HepG2 (cell line): ENCODE measurements around the gene FGF14. TPM values are rescaled to one million over a fixed set of nuclear protein-coding genes. Genes with fewer than 3 reads are reported as not detected.

Experiments used
- CENPT ChIP-seq: sonication (generic); formaldehyde crosslinking; IDR thresholded peaks from 2 replicates; pipeline ENCODE4 v1.8.0; 2022; ENCODE audit warnings: low read depth, mild to moderate bottlenecking, moderate library complexity, missing genetic modification reagents
- ELF4 ChIP-seq: sonication (generic); formaldehyde crosslinking; IDR thresholded peaks from 2 replicates; pipeline ENCODE4 v1.5.0; 2020; ENCODE audit warnings: missing genetic modification reagents, mild to moderate bottlenecking, moderate library complexity, borderline replicate concordance
- JUN ChIP-seq: sonication (generic); formaldehyde crosslinking; IDR thresholded peaks from 2 replicates; pipeline ENCODE4 v1.4.0; 2020; ENCODE audit warnings: mild to moderate bottlenecking, missing genetic modification reagents
- LCORL ChIP-seq, 2 experiments: fragments of 450-650 bp in 1 of 2; sonication (generic) in 1 of 2; formaldehyde crosslinking in 1 of 2; IDR thresholded peaks; 2 replicates each; pipeline versions ENCODE4 v1.5.0 to v1.6.1; 2017 to 2020; ENCODE audit warnings: antibody characterized with exemption in 1 of 2, missing genetic modification reagents in 1 of 2
- MXD4 ChIP-seq: IDR thresholded peaks from 2 replicates; pipeline ENCODE4 v1.6.1; 2016; ENCODE audit warnings: mild to moderate bottlenecking, missing biosample characterization, missing genetic modification reagents
- NKX3-1 ChIP-seq: sonication (generic); formaldehyde crosslinking; IDR thresholded peaks from 2 replicates; pipeline ENCODE4 v1.5.0; 2020; ENCODE audit warnings: missing genetic modification reagents
- PRDM4 ChIP-seq: sonication (generic); formaldehyde crosslinking; IDR thresholded peaks from 2 replicates; pipeline ENCODE4 v1.9.0; 2021; ENCODE audit warnings: missing genetic modification reagents, borderline replicate concordance
- RBAK ChIP-seq: sonication (generic); formaldehyde crosslinking; IDR thresholded peaks from 2 replicates; pipeline ENCODE4 v1.5.1; 2020; ENCODE audit warnings: mild to moderate bottlenecking, missing genetic modification reagents
- ZC3H4 ChIP-seq: sonication (generic); formaldehyde crosslinking; IDR thresholded peaks from 2 replicates; pipeline ENCODE4 v1.4.0; 2020; ENCODE audit warnings: missing genetic modification reagents, borderline replicate concordance
- ZNF264 ChIP-seq: sonication (generic); formaldehyde crosslinking; IDR thresholded peaks from 2 replicates; pipeline ENCODE4 v1.4.0; 2020; ENCODE audit warnings: missing genetic modification reagents
- ZNF839 ChIP-seq: sonication (generic); formaldehyde crosslinking; IDR thresholded peaks from 2 replicates; pipeline ENCODE4 v1.4.0; 2020; ENCODE audit warnings: missing genetic modification reagents, mild to moderate bottlenecking, borderline replicate concordance
- polyA plus RNA-seq, 8 experiments: library from polyadenylated mRNA; depleted of rRNA in 3 of 8; stranded (reverse) in 7 of 8; unstranded in 1 of 8; fragments of >200 nt; fragmentation: Illumina TruSeq in 4 of 8; extraction: Trizol in 4 of 8; gene quantifications; 2 replicates each; pipeline versions ENCODE4 v1.2.1 to v1.2.3, GENCODE V29; 2011 to 2016; ENCODE audit warnings: low read depth in 4 of 8, missing spikeins in 1 of 8, mixed read lengths in 1 of 8; ENCODE audit not compliant: insufficient read depth in 1 of 8
- total RNA-seq, 5 experiments: library from RNA; depleted of rRNA; stranded (reverse); fragments of >200 nt; fragmentation: Illumina TruSeq; extraction: Trizol; gene quantifications; 2 replicates each; pipeline ENCODE4 v1.2.3, GENCODE V29; 2016; ENCODE audit warnings: low read depth in 1 of 5
- TF ChIP-seq, protein P1 (sequence below), 2 experiments: fragments of 450-650 bp in 1 of 2; sonication (generic) in 1 of 2; formaldehyde crosslinking in 1 of 2; IDR thresholded peaks; 2 replicates each; pipeline versions ENCODE4 v1.6.1 to v1.8.0; 2016 to 2022; ENCODE audit warnings: antibody characterized with exemption in 1 of 2, mild to moderate bottlenecking in 1 of 2, missing genetic modification reagents in 1 of 2
- TF ChIP-seq, protein P2 (sequence below): sonication (generic); formaldehyde crosslinking; IDR thresholded peaks from 2 replicates; pipeline ENCODE4 v1.5.0; 2020; ENCODE audit warnings: missing genetic modification reagents

Gene FGF14
- total and polyA plus RNA-seq, 2 of the 13 experiments (the other 11 are each of a cell fraction or from before 2014, with no cell fraction given): not detected

GRCh38 chr13:101892296-101892695 is 509.6 kb downstream of the FGF14 start (continued):
- TF ChIP-seq, protein P1, sequence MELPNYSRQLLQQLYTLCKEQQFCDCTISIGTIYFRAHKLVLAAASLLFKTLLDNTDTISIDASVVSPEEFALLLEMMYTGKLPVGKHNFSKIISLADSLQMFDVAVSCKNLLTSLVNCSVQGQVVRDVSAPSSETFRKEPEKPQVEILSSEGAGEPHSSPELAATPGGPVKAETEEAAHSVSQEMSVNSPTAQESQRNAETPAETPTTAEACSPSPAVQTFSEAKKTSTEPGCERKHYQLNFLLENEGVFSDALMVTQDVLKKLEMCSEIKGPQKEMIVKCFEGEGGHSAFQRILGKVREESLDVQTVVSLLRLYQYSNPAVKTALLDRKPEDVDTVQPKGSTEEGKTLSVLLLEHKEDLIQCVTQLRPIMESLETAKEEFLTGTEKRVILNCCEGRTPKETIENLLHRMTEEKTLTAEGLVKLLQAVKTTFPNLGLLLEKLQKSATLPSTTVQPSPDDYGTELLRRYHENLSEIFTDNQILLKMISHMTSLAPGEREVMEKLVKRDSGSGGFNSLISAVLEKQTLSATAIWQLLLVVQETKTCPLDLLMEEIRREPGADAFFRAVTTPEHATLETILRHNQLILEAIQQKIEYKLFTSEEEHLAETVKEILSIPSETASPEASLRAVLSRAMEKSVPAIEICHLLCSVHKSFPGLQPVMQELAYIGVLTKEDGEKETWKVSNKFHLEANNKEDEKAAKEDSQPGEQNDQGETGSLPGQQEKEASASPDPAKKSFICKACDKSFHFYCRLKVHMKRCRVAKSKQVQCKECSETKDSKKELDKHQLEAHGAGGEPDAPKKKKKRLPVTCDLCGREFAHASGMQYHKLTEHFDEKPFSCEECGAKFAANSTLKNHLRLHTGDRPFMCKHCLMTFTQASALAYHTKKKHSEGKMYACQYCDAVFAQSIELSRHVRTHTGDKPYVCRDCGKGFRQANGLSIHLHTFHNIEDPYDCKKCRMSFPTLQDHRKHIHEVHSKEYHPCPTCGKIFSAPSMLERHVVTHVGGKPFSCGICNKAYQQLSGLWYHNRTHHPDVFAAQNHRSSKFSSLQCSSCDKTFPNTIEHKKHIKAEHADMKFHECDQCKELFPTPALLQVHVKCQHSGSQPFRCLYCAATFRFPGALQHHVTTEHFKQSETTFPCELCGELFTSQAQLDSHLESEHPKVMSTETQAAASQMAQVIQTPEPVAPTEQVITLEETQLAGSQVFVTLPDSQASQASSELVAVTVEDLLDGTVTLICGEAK (IDR thresholded peaks at IDR 0.05): no peak
- TF ChIP-seq, protein P1 (CRISPR knock-in tag; IDR thresholded peaks at IDR 0.05): no peak
- TF ChIP-seq ZNF839 (CRISPR knock-in tag) (no peak), JUN (CRISPR knock-in tag) (no peak), ZNF264 (CRISPR knock-in tag) (no peak), RBAK (CRISPR knock-in tag) (no peak), PRDM4 (CRISPR knock-in tag) (no peak), LCORL (IDR thresholded peaks at IDR 0.05) (no peak), LCORL (CRISPR knock-in tag; IDR thresholded peaks at IDR 0.05) (no peak), ELF4 (CRISPR knock-in tag) (no peak), CENPT (CRISPR knock-in tag) (no peak), NKX3-1 (CRISPR knock-in tag) (no peak), ZC3H4 (CRISPR knock-in tag) (no peak), MXD4 (CRISPR knock-in tag) (no peak)
- TF ChIP-seq, protein P2, sequence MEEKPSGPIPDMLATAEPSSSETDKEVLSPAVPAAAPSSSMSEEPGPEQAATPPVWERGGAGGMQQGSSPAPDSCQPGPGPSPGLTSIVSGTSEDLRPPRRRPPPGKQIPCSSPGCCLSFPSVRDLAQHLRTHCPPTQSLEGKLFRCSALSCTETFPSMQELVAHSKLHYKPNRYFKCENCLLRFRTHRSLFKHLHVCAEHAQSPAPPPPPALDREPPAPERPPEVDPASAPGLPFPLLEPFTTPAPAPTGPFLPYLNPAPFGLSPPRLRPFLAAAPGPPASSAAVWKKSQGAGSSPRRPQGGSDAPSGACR (CRISPR knock-in tag): no peak
